Activated CD4-positive, alpha-beta T cell treated with anti-CD3 and anti-CD28 coated beads, Interleukin-2, amount 50 U/mL, for 24 hours (primary cell): Measurements from ENCODE around the gene SHFL.

Experiments used
- DNase-seq, 2 donors: peaks; one replicate each; pipeline ENCODE4 v3.0.0-alpha.2; 2020; ENCODE audit warnings: low read depth in 1 of 2, low spot score in 1 of 2

SHFL gene

DNA sequence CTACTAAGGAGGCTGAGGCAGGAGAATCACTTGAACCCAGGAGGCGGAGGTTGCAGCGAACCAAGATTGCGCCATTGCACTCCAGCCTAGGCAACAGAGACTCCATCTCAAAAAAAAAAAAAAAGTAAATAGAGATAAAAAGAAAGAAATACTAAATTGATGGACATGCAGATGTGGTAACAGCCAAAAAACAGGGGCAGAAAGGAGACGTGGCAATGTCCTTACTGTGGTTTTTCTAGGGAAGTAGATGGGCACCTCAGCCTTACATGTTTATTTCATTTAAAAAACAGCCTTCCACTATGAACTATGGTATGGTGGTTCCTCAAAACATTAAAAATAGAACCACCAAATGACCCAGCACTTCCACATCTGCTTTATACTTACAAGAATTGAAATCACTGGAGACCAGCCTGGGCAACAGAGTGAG lies 40.1 kb downstream of the SHFL start:
- DNase-seq = no peak

DNA sequence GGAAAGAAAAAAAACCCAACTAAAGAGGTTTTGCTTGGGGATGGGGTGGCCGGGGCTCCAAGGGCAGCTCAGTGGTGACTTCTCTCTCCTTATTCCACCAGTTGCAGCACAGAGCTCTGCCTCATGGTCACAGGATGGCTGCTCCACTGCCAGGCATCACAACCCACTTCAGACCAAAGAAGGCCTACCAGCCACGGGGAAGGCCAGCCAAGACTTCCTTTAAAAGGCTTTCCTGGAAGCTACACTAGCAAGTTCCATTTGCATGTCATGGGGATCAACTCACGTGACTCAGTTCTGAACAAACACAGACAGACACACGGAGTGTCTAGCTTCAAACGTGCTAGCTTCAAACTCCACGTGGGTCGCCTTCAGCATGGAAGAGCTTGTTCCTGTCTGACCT lies 46.8 kb downstream of the SHFL start:
- no peak for DNase-seq

DNA sequence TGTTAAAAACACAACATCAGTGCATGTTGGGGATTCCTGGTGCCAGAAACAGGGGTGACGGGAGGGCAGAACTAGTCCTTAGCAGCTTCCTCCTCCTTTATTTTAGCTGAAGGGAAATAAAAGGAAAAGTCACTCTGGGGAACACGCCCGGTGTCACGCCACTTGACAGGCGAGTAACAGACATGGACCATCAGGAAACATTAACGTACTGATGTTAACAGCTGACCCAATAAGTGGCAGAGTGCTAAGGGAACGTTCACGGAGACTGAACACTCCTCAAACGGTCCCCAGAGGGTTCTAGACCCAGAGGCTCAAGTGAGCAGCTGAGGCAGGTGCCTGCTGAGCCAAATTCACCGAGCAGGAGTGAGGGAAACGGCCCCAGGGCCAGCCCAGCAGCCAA lies 47.5 kb downstream of the SHFL start:
- no peak for DNase-seq

DNA sequence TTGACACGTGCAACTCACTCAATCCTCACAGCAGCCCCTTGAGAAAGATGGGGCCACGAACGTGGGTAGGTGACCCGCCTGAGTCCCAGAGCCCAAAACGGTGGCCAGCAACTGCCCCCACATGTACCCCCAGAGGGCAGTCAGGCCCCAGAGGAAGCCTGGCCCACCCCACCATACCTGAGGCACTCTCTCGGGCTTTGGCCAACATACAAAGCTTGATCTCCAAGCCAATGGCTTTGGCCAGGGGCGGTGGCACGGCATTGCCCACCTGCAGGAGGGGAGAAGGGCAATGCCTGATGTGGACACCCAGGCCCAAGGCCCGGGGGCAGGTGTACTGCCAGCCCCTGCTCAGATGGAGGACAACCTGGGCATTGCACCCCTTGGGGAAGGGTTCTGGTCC lies 47.9 kb downstream of the SHFL start:
- DNase-seq = no peak

DNA sequence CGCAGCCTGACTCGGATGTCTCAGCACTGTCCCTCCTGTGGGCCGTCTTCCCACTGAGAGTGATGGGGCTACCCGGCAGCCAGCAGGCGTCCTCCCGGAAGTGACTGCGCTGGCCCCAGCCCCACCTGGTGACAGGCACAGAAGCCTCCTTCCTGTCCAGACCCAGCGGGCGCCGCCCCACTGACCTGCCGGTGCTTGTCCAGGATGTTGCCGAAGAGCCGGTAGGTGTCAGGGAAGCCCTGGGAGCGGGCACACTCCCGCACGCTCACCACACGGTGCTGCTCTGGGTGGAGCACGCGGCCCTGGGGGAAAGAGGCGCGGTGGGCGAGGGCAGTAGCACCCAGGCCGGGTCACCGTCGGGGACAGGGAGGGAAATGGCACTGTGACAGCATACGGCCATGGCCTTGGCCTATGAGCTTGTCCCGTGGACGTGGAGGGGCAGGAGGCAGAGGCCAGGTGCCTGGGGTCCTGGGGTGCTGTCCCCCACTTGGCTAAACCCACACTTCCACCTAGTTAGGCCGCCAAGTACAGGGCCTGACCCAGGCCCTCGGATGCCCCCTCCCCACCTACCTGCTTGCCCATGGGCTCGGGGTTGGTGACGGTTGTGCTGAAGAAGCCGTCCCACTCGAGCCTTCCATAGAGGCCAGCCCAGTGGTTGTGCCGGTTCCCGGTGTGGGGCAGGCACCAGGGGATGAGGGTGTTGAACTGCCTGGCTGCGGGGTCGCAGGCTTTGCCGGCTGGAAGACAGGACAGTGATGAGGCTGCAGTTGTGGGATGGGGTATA lies 49.6 kb downstream of the SHFL start:
- DNase-seq = no peak

DNA sequence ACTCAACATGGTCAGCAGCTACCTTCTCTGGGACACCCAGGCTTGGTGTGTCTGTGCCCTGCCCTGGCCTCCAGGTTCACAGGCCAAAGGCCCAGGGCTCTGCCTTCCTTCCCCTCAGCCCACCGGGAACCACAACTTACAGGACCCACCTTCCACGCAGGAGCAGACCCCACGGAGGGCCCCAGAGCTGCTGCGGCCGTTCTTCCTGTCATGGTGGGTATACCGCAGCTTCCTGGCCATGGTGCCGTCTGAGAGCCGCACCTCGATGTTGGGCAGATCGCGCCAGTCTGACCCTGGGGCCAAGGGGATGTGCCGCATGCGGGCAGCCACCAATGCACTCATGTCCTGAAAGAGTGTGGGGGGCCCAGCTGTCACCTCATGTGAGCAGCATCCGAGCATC lies 50.8 kb downstream of the SHFL start:
- no peak for DNase-seq

DNA sequence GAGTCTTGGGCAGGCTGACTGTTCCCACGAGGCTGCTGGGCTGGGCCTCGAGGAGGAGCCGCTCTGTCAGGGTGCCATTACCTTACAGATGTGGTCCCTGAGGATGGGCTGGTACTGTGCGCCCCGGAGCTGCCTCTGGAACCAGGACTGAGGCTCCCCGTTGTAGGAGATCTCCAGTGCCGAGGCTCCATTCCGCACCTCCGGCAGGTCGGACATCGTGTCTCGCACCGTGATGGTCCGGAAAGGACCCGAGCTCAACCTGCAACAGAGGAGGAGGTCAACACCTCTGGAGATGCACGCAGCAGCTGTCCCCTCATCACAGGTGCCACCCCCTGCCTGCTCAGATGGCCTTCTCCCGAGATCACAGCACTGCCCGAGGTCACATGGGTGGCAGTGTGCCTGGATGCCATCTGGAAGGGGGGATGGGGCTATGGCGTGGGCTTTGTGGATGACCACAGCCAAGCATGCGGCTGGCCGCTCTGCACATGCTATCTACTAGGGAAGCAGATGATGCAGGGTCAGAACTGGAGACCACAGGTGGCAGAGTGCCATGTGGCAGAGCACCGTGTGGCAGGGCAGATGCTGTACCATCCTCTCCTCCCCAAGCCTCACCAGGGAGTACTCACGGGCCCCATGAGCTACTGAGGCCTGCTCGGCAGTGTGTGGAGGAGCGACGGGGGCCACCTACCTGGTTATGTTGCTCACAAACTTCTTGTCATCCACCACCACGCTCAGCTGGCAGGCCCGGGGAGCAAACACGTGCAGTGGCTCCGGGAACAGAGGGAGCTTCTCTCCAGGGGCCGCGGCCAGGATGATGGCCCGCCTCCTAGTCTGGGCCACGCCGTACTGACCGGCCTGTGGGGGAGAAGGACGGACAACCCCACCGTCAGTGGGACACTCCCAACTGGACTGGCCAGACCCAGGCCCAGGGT lies 51.9 kb downstream of the SHFL start:
- DNase-seq = no peak

DNA sequence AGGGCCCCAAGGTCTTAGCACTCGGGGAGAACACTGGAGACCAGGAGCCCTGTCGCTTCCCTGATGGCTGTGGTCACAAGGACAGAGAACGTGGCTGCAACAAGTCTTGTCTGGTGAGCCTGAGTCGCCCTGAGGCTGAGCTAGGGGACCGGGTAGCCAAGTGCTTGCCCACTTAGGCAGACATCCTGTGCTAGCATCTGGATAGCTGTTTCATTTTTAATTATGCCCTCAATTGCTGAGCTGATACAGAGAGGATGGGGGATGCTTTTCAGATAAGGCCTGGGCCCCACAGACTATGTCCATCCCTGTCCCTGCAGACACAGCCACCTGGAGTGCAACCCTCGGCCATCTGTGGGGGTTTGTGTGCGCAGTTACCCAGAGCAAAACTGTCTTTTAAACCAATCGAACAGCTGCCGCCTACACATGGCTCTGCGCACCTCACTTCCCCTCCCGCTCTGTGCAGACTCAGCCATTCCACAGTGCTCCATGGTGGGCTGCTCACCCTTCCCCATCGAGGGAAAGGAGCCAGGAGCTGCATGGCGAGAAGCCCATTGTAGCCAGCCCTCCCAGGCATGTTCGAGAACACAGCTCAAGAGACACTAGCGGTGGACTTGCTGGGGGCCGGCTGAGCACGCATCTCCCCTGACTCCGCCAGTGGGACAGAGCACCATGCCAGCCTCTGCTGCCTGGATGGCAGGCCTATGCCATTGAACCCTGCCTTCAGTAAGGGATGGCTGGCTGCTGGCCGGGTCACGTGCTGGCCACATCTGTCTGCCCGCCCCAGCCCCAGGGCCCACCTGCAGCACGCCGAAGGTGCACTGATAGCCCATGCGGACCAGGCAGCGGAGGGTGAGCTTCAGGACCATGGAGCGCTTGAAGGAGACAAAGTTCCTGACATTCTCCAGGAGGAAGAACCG lies 53.0 kb downstream of the SHFL start:
- DNase-seq = no peak

DNA sequence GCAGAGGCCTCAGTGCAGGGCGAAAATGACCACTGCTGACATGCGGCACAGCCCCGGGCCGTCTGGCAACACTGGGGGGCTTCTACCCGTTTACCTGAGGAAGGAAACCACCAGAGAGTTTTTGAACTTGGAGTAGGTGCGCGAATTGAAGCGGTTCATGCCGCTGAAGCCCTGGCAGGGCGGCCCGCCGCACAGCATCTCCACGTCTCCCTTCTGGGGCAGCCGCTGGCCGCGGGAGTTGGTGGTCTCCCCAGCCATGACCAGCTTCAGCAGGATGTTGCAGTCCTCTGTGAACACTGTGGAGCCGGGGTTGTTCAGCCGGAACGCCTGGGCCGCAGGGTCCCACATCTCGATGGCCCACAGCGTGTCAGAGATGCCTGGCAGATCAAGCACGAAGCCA lies 53.8 kb downstream of the SHFL start:
- no peak for DNase-seq

DNA sequence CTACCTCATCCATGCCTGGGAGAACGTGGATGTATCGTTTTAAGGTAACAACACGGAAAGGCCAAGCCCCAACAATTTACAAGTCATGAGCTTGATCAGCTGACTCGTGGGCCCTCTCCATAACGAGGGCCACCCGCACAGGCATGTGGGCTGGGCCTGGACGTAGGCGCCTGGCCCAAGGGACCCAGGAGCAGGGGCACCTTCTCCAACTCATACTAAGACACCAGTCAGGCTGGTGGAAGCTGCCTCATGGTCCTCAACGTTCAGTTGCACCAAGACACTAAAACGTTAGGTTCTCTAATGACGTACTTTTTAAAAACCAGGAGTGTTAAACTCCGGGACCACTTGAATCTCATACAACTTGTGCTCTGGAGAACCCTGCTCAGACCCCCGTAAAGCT lies 55.4 kb downstream of the SHFL start:
- DNase-seq = no peak

DNA sequence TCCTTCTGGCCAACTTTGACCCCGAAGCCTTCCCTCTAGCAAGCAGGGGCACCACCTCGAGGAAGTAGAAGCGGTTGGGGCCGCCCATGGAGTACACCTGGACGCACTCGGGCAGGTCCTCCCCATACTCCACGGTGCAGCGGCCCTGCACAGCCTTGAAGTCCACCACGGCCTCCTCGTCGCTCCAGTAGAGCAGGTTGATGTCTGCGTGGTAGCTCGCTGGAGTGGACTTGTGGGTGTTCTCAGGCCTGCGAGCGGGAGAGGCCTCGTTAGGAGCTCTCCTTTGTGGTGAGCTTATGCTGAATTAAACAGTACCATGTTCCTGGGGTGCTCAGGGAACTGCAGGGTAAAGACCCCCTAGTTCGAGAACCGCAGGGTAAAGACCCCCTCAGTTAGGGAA lies 55.9 kb downstream of the SHFL start:
- DNase-seq = no peak
